Large intestine (tissue), 3 donors: ENCODE data around the gene ILK. TPM values are rescaled to one million over a fixed set of nuclear protein-coding genes. Genes with fewer than 3 reads are reported as not detected.

ENCODE experiments used
- DNase-seq, 2 donors: peaks; one replicate each; pipeline versions ENCODE4 v3.0.0 to v3.0.0-alpha.2; 2013
- H3K27ac ChIP-seq: one replicate; pipeline ENCODE4 v1.5.1; 2013; ENCODE audit warnings: low read length
- H3K27me3 ChIP-seq: 2 replicates; pipeline ENCODE4 v1.6.1; 2013; ENCODE audit warnings: low read length; ENCODE audit not compliant: control insufficient read depth, insufficient read depth
- H3K36me3 ChIP-seq: 2 replicates; pipeline ENCODE4 v1.6.1; 2013; ENCODE audit warnings: low read length; ENCODE audit not compliant: control insufficient read depth, insufficient read depth
- H3K4me1 ChIP-seq: one replicate; pipeline ENCODE4 v1.6.1; 2013; ENCODE audit warnings: low read length; ENCODE audit not compliant: control insufficient read depth, insufficient read depth
- H3K4me3 ChIP-seq: one replicate; pipeline ENCODE4 v1.5.1; 2013; ENCODE audit warnings: low read length
- H3K9me3 ChIP-seq: one replicate; pipeline ENCODE4 v1.6.1; 2013; ENCODE audit warnings: mild to moderate bottlenecking, low read depth, low read length, moderate library complexity; ENCODE audit not compliant: control insufficient read depth
- whole genome bisulfite sequencing: methylation state at CpG from one replicate; pipeline ENCODE4 v1.1.5; 2013; ENCODE audit warnings: low lambda C conversion rate; ENCODE audit not compliant: insufficient coverage; 5-methylcytosine and 5-hydroxymethylcytosine counted together
- polyA plus RNA-seq: library from polyadenylated mRNA; unstranded; fragments of 120-200 nt; gene quantifications from one replicate; pipeline ENCODE4 v1.2.1, GENCODE V29; 2013

The ILK gene
- polyA plus RNA-seq, 1 donor, result 133 TPM

DNA sequence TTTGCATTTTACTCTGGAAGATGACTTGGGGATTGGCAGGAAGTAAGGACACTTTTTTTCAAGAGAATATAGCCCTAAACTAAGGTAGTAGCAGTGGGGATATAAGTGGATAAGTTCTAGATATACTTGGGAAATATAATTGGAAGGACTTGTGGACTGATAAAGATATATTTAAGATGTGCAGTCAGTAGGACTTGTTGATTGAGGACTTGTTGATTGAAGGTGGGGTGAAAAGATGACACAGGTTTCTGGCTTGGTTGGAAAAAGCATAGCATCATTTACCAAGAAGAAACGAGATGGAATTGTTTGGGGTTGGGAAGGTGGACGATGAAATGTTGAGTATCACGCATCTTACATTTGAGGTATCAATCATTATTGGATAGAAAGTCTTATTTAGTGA lies 9.9 kb downstream of the ILK start:
- no peaks in the 10 kb centered on the region for H3K9me3 ChIP-seq
- peaks cover 63% of the 10 kb centered on the region for H3K36me3 ChIP-seq
- H3K4me1 ChIP-seq, result peaks cover 29% of the 10 kb centered on the region
- no peak overlapping the region for H3K4me3 ChIP-seq
- peak overlapping the region; percentile 90 for H3K27ac ChIP-seq
- no peaks in the 10 kb centered on the region for H3K27me3 ChIP-seq
- DNase-seq, result no peak
- 100% methylated on average over 1 of the region's 3 CpGs for WGBS

DNA sequence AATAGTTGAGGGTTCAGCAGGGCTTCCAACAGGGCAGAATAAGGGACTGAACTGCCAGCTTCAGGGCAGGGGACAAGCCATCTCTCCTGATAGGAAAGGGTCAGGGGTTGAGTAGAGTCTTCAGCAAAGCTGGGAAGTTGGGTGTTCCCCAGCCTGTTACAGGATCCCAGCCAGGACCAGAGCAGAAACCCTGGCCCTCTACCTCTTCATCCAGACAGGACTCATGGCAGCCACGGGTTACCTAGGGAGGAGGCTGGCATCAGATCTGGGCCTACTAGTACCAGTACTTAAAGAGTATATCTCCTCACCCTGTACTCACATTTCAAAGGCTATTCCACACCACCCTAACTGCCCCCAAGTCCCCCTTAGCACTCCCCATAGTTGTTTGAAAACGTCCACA lies 10.9 kb downstream of the ILK start:
- Histone ChIP-seq H3K36me3 (peaks cover 53% of the 10 kb centered on the region), H3K9me3 (no peaks in the 10 kb centered on the region), H3K4me3 (no peak overlapping the region), H3K27ac (no peak overlapping the region), H3K4me1 (peaks cover 27% of the 10 kb centered on the region), H3K27me3 (no peaks in the 10 kb centered on the region)
- no CpG with 5 or more reads among the region's 2 CpGs for WGBS
- no peak for DNase-seq

DNA sequence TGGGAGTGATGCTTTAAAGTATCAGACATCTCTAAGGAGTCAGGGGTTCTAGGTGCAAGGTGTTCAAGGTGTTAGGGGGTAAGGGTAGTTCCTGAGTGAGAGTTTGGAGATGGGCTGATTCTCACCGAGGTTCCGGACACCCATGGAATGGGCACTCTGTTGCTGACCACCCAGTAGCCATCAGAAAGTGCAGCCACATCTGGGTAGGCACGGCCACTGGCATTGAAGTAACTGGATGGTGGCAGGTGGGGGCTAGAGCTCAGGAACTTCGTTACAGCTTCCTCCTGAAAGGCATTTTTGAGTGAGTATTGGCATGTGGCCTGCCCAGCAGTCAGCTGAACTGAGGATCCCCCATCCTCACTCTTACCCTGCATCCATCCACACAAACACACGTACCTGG lies 11.5 kb downstream of the ILK start:
- no CpG with 5 or more reads among the region's 5 CpGs for WGBS
- no peak for DNase-seq
- Histone ChIP-seq H3K36me3 (peaks cover 47% of the 10 kb centered on the region), H3K27me3 (no peaks in the 10 kb centered on the region), H3K4me3 (no peak overlapping the region), H3K4me1 (peaks cover 27% of the 10 kb centered on the region), H3K27ac (no peak overlapping the region), H3K9me3 (no peaks in the 10 kb centered on the region)

DNA sequence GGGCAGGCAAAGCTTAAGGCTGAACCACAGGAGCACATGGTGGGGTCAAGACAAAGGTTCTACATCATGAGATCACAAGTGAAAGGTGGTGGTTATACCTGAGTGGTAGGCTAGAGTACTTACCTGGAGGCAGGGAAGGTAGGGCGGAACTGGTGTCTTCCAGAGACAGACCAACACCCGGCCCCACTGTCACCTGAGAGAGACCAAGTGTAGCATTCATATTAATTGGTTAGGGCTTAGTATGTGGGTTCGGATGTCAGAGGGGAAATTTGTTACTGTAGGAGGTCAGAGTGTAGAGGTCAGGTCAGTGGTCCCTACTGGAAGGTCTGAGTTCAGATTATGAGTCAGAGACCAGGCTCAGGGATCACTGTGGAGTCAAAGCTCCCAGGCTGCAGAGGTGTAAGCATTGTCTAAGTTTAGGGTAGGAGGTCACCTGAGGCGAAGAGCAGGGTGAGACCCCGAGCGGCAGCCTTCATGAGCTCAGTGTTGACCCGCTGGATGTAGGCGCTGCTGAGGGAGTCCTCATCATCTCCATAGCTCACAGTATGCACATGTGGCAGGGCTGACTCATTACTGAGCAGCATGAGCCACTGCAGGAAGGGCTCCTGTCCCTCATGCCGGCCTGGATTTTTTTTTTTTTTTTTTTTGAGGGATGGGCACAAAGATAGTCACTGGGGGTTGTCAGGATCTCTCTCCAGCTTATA lies 12.5 kb downstream of the ILK start:
- no peaks in the 10 kb centered on the region for H3K27me3 ChIP-seq
- H3K4me1 ChIP-seq, result peaks cover 23% of the 10 kb centered on the region
- H3K4me3 ChIP-seq, result no peak overlapping the region
- peaks cover 37% of the 10 kb centered on the region for H3K36me3 ChIP-seq
- no peak overlapping the region for H3K27ac ChIP-seq
- DNase-seq, result no peak
- WGBS, result no CpG with 5 or more reads among the region's 9 CpGs
- H3K9me3 ChIP-seq, result no peaks in the 10 kb centered on the region

DNA sequence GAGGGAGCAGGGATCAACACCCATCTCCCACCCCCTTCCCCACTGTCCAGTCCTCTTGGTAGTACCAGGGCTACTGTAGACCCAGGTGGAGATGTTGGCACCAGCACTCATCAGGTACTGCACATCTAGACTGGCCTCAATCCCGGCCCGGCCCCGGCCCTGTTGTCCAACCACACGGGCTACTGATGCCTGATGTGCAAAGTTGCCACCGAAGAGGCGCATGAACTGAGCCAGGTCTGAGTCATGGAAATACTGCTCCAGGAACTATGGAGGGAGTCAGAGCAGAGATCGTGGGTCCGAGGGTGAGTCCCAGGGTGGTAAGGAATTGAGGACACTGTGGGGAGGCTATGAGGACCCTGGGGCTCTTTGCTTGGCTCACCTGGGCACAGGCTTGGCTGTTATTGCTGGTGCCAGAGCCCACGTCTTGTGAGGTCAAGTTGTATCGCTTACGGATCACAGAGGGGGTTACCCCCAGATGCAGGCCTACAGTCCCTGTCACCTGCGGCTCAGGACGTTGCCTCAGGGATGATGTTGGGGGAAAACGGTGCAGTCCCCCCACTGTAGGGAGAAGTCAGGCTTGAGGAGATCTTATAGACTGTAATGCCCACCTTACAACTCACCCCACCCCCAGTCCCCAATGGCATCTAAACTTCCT lies 13.1 kb downstream of the ILK start:
- no peak overlapping the region for H3K4me3 ChIP-seq
- H3K27ac ChIP-seq, result no peak overlapping the region
- peaks cover 20% of the 10 kb centered on the region for H3K4me1 ChIP-seq

DNA sequence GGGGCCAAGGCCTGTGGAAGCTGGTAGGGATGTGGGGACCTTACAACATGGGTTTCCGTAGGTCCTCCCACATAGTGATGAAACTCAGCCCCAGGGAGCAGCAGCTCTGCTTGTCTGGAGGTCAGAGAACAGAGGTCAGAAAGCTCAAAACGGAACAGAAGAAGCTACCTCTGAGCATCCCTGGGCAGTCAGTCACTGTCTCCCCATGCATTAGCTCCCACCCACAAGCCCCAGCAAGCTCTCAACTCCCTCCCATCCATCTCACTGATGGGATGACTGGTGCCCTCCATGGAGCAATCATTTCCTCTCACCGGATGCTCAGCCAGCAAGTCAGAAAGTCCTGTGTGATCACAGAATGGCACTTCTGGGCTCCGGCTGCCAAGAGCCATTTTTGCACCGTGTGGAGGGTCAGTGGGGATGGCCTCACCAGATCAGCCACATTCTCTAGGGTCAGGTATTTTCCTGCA lies 13.8 kb downstream of the ILK start:
- peaks cover 35% of the 10 kb centered on the region for H3K36me3 ChIP-seq
- DNase-seq, result no peak
- H3K27me3 ChIP-seq, result no peaks in the 10 kb centered on the region
- WGBS, result no CpG with 5 or more reads among the region's 5 CpGs
- no peaks in the 10 kb centered on the region for H3K9me3 ChIP-seq
- H3K27ac ChIP-seq, result no peak overlapping the region
- peaks cover 20% of the 10 kb centered on the region for H3K4me1 ChIP-seq
- peak overlapping the region; percentile 62 for H3K4me3 ChIP-seq

More for the DNA sequence above, 13.1 kb downstream of the ILK start:
- no peak for DNase-seq
- Histone ChIP-seq H3K36me3 (peaks cover 35% of the 10 kb centered on the region), H3K27me3 (no peaks in the 10 kb centered on the region), H3K9me3 (no peaks in the 10 kb centered on the region)
- no CpG with 5 or more reads among the region's 14 CpGs for WGBS

DNA sequence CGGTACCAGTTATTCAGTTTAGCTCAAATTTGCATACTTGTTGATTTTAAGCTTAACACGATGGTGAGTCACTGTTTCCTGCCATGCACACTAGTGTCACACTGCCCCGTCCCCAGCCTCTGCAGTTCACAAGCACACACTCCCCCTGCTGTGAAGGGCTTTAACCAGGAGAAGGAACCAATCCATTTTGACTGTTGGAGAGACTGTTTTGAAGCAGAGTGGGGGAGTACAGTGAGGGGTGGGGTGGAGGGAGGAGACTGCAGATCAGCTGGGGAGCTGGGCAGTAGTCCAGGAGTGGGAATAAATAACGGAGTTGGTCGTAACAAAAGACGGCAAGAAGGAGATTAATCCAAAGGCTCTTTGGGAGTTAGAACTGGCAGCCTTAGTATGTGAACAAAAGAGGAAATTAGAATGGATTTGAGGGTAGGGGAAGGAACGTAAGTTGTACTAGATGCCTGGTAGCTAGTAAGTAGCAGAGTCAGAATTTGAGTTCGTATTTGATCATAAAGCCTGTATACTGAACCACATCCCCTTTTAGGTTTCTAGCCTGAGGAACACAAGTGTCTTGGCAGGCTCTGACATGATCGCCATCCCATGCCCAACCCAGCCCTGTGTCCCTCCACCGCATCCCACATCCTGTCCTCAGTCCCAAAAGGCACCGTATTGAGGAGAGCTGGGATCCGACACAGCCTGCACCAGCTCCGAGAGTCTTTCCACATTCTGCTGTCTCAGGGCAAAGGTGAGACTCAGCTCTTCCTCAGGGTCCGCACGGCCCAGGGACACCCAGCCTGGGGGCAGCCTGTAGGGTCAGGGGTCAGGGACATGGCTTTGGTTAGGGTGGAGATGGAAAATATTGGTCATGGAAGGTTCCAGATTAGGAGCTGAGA lies 14.8 kb downstream of the ILK start:
- Histone ChIP-seq H3K27me3 (no peaks in the 10 kb centered on the region), H3K9me3 (no peaks in the 10 kb centered on the region), H3K27ac (peak overlapping the region; percentile 48), H3K36me3 (peaks cover 37% of the 10 kb centered on the region), H3K4me1 (peaks cover 15% of the 10 kb centered on the region), H3K4me3 (peak overlapping the region; percentile 62)
- WGBS, result 11% methylated on average over 3 of the region's 15 CpGs
- DNase-seq, result peak in 1 of 2 donors; percentile 58

DNA sequence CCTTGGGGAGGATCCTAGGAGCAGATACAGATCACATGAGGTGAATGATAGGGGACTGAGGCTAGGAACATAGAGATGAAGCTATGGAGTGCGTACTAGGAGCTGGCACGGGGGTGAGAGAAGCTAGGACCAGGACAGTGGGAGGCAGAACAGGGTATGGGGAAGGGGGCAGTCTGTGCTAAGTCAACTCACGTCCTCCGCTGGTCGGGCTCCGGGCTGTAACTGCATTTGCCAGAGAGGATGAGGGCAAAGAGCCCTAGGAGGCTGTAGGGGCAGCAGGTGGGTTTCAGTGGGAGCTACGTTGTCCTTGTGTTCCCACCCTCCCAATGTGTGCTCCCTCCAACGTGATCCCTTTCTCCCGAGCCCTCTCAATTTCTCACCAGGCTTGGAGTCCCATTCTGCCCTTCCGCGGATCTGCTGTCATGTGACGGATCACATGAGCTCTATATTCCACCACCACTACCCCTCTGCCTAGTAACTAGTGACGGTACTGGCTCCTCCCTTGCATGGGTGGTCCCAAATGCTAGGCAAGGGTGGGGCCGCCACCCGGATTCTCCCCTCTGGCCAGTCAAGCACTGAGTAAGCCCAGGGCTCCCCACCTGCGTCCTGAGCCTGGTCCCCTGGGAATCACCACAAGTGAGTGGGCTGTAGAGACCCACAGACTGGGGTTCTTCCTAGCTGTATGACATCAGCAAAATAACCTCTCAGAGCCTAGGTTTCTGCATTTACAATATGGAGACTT lies 15.6 kb downstream of the ILK start, which contains the start of gene TPP1:
TSS of gene TPP1 (minus strand) at position 419 of the 742 bp plus-strand sequence. CDS start at position 397, 22 bp downstream.
- WGBS, result no CpG with 5 or more reads among the region's 16 CpGs
- peak within 1 kb of the TSS; percentile 62 for H3K4me3 ChIP-seq
- no peaks in the 10 kb centered on the region for H3K9me3 ChIP-seq
- peaks cover 13% of the 10 kb centered on the region for H3K4me1 ChIP-seq
- peak within 1 kb of the TSS; percentile 48 for H3K27ac ChIP-seq
- peaks cover 42% of the 10 kb centered on the region for H3K36me3 ChIP-seq
- no peaks in the 10 kb centered on the region for H3K27me3 ChIP-seq
- DNase-seq, result peak; percentile 95

DNA sequence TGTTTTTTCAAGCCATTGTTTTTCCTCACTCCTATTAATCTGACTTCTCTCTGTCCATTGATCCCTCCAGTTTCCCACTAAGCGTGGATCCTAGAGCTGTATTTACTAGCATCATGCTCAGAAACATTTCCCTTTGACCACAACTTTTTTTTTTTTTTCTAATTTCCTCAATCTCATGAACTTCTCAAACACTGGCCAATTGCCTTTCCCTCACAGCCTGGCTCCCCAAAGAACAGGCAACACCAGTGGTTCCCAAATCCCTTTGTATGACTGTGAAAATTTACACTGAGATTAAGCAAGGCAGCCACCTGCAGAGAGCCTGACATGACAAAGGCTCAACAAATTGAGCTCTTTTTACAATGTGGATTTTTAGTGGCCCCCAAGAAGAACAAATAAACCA lies 17.1 kb downstream of the ILK start:
- no peaks in the 10 kb centered on the region for H3K9me3 ChIP-seq
- peaks cover 23% of the 10 kb centered on the region for H3K4me1 ChIP-seq
- H3K27ac ChIP-seq, result no peak overlapping the region
- no peak for DNase-seq
- H3K27me3 ChIP-seq, result no peaks in the 10 kb centered on the region
- WGBS, result no CpG with 5 or more reads among the region's 1 CpG
- no peak overlapping the region for H3K4me3 ChIP-seq
- H3K36me3 ChIP-seq, result peaks cover 41% of the 10 kb centered on the region
